Measurements from ENCODE around the gene PAX1.

The PAX1 gene

DNA sequence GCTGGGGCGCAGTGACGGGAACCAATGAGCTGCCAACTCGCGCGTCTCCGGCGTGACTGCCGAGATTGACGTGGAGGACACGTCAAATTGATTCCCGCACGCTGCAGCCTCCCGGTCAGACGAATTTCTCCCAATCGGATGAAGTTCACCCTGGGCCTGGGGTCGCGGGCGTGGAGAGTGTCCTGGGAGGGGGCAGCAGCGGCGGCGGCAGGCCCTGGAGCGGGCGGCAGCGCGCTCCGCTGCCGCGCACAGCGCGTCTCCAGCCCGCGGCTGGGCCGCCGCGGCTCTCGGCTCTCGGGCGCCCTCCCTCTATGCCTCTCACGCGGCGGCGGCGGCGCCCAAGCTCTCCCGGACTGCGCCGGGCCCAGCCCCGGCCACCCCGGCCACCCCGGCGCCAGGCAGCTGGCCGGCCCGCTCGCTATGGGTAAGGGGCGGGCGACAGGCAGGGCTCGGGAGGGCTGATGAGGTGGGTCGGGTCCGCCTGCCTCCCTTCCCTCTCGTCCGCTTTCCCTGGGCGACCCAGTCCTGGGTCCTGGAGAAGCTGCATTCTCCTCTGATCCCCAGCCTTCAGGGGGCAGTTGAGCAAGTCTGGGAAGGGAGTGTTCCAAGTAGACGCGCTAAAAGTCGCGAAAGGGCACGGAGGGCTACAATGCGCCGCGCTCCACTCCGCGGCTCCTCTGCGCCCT, at the start of gene PAX1:
PAX1 (plus strand) TSS at position 90 of the 686 bp plus-strand sequence; CDS start at position 139, 49 bp downstream.
- no peak for DNase-seq

DNA sequence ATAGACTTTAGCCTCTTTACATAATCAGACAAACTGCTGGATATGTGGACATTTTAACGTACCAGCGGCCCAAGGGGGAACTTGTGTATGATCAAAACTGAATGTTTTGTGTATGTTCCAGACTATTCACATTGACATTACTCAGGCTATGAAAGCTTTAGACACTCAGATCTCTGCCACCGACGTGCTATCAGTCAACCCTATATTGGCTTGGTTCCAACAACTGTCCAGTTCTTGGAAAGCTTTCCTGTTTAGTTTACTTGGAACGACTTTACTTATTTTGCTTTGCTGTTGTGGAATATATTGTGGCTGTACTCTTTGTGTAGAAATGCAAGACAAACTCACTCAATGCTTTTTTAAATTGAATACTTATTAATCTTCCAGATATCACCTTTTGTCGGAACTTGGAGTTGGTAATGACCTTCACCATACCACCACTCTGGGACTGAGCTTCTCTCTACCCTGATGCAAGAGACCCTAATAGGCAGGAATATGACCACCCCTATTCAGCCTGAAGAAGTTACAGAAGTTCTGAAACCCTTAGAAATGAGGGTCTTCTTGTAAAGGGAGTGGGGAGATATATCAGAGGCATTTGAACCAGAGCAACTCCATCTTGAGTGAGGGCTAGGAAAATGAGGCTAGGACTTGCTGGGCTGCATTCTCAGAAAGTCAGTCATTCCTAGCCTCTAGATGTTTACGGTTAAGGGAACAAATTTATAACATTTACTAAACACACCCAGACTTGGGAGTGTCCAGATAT, 49.0 kb upstream of the PAX1 start:
- no peak for DNase-seq

DNA sequence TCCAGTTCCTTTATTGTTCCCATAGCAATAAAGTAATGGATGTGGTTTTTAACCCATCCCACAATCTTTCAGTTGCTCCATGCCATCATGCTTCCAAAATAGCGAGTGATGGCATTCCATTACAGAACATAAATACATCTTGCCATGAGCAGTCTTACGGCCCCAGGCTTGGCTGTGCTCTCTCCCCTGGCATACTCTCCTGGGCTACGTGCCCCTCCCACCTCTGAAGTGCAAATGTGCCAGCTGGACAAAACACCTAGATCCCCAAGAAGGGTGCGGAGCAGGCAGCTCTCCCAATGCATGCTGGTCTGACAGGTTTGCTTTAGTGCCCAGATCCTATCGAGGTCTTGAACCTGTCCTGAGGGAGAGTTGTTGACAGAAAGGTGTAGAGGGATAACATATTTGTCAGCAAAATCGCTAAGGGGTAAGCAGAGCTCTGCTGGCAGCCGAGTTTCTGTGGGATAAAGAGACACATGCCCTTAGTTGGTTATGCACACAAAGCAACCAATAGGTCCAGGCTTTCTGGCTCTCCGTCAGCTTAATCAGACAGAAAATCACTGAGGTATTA, 43.9 kb upstream of the PAX1 start:
- DNase-seq = no peak

GRCh38 chr20:21663465-21663864, 42.0 kb upstream of the PAX1 start:
- no peak for DNase-seq

GRCh38 chr20:21665687-21666446, 39.6 kb upstream of the PAX1 start:
- DNase-seq = no peak

DNA sequence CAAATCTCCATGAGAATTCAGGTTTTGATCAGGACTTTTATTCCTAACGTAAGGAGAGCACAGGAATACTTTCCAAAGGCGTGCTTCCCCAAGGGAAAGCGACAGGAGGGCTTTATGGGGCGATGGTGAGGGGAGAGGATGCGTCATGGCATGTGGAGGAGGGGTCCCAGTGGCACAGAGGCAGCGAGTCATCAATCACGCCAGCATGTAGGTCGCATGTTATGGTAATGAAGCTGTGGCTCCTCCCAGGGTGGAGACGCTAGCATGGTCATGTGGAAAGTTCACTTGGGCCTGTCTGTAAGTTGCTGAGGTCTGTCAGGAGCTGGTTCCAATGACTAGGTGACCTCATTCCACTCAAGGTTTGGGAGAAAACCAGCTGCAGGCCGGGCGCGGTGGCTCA, 35.3 kb upstream of the PAX1 start:
- DNase-seq = no peak

GRCh38 chr20:21670981-21671380, 34.5 kb upstream of the PAX1 start:
- no peak for DNase-seq

- DNase-seq = no peak
These were observed 28.2 kb upstream of the PAX1 start for GRCh38 chr20:21677261-21677660.

DNA sequence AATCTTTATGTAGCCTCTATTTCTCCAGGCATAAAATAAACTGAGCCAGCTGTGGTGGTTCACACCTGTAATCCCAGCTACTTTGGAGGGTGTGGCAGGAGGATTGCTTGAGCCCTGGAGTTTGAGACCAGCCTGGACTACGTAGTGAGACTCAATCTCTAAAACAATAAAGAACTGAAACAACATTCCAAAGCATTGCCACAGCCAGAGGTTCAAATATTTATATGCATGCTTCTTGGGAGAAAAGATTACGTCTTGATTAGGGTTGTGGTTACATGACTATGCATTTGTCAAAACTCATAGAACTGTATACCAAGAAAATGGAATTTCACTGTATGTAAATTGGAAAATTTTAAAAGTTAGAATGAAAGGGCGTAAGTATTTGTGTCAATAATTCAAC, 27.7 kb upstream of the PAX1 start:
- DNase-seq = no peak

- no peak for DNase-seq
These were observed 24.1 kb upstream of the PAX1 start for GRCh38 chr20:21681234-21681921.

DNA sequence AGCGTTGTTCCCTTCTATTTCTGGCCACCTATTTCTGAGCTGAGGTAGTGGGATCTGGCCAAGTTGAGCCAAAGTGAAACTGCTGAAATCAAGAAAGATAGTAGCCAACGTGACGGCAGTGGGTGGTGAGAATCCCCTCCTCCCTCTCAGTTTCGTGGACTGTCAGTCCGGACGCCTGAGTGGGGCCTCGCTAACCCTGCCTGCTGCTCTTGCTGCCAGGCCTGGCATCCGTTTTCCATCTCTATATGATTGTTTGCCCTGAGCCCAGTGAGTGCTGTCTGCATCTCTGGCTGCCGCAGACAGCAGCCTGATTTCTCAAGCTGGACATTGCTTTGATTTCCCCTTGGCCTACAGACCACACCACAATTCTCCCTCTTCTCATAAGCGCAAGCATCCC, 23.5 kb upstream of the PAX1 start:
- no peak for DNase-seq

DNA sequence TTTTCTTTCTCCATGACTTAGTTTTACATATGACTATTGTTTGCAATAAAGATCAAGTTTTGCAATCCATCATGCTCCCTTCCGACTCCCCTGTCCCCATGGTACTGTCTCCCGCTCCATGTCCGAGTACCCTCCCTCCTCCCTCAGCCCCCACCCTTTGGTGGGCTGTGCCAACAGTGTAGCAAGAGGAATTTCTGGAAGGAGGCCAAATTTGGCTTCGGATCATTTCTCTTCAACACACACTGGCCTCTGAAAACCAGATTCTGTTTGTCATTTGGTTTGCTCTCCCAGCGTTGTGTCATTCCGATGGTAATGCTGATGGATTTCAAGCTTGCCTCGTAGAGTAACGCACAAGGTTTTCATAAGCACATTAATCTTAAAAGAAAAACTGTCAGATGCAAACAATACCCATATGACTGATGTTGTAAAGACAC, 22.9 kb upstream of the PAX1 start:
- DNase-seq = no peak

- DNase-seq = no peak
These were observed 20.8 kb upstream of the PAX1 start for GRCh38 chr20:21684671-21685070.

DNA sequence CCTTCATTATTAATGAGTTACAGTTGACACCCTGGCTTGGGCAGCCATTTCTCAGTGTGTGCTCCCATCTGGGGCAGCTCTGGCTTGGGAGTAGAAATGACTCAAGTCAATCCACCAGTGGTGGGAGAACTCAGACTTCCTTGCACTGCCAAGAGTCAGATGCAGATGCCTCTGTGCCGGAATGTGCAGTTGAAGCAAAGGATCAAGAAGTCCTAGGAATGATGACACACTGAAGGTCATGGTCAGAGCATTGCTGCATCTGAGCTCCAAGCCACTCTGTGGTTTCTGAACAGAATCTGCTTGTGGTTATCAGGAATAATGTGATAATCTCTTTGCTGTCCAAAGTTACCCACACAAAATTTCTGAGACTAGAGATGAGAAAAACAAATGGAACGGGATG, 19.5 kb upstream of the PAX1 start:
- no peak for DNase-seq

DNA sequence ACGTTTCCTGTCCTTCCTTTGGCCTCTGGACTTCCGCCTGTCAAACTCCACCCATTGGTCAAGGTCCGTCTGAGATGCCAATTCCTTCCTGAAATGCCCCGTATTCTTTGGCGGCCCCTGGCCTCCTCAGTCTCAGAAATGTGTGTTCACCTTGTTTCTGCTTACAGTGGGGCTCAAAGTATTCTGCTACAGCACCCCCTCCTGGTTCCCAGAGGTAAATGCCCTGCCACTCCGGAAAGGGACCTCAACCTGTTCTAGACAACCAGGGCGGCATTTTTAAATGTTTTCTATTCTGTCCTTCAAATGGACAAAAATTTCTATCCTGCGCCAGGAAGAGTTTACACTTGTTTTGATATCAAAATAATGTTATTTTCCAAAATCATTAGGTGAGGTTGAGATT, 12.1 kb upstream of the PAX1 start:
- no peak for DNase-seq

DNA sequence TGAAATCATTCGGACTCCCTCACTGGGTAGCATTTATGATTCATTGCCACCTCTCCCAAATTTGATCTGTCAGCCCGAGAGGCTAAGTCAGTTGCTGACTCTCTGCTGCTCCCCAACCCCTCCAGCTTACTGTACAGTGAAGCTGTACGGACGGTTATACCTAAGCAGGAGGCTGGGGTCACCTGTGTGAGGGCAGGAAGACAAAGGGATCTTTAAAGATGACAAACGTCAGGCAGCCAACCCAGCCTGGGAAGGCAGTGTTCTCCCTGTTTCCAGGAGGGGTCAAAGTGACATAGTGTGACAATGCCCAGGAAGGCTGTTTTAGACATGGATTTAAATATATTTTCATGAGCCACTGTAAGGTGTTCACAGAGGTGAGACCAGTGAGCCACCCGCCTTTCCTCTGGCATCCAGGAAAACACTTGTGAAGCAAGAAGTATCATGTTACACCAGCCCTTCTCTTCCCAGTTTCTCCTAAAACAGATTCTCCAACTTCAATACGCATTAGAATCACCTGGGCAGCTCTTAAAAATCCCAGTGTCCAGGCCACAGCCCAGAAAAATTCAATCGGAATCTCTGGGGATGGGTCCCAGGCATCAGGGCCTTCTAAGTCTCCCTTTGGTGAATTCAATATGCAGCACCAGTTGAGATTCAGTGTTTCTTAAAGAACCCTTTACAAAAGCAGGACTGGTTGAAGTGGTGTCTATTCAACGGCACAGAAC, 6.8 kb upstream of the PAX1 start:
- DNase-seq = no peak

GRCh38 chr20:21699216-21699508, 6.3 kb upstream of the PAX1 start:
- no peak for DNase-seq

DNA sequence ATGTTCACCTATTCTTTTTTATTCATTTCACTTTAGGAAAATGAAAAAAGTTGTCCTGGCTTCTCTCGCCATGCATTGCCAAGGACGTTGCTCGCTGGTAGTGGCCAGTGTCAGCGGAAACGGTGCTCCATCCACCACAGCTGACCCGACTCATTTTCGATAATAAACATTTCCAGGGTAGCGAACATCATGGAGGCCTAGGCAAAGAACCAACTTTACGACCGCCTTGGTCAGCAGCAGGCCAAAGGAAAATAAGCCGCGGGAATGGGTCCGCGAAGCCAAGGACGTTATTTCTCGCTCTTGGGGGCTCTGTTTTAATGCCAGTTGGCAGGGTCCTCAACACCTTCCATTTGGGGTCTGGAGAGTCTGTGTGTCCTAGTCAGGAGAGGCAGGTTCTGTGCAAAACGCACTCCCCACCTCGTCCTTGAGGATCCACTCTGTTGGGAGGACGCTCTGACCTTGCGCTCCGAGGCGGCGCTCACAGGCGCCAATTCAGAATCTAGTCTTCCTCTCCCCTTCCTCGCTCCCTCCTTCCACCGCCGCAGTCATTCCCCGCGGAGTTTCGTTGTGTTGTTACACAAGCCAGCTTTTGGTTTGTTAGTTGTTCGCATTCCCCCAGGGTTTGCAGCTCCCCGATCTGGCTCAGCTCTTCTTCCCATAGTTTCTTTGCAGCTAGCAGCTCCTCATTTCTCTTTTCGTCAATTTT, 4.1 kb upstream of the PAX1 start:
- DNase-seq = no peak

DNA sequence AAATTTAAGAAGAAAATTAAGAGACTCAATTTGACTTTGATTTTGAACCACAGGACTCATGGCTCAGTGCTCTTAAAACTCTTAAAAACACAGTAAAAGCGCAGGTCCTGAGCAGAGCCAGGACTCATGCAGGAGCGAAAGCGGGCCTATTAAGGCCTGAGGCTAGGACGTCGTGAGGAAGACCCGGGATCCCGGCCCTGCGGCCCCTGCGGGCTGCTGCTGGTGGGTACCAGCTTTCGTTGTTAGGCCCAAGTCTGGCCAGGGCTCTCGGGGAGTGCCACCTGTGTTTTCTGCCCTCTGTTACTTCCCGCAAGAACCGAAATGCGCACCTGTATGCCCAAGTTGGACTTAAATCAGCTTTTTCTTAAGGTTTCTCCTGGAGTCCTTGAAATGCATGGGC, 3.4 kb upstream of the PAX1 start:
- DNase-seq = no peak

DNA sequence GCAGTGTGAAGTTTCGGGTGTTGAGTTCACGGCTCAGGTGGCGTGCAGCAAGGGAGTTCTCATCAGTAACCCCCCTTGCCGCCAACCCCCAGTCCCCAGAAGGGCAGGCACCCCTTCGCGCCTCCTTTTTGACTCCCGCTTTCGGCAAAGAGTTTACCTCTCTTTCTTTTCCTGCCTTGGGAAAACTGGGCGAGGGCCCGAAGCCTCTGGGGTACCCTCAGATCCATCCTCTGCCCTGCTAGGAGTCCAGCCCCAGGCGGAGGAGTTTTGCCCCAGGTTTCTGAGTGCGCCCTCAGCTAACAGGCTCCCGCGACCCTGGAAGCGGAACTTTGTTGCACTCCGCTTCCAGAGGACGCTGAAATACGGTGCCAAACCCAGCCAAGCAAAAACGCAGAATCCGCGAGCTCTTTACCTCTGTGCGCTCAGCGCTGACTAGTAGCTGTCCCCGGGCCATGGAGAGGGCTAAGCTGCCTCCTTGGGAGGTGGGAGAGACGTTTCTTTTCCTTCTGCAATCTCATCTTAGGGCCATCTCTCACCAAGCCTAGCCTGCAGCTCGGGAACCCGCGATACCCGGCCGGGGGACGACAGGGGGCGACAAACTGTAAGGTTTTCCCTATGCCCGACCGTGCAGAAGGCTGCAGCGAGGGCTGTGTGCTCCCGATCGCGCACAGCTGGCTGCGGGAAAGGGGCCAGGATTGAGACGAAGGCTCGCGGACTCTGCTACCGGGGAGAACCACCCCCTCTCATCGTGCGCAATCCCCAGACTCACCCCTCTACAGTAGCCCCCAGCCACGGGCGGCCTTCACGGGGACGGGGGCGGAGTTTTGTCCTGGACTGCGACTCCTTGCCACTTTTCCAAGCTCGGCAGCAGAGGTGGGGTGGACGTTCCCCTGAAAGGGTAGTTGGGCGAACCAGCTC, 2.7 kb upstream of the PAX1 start:
- DNase-seq = no peak
